Mucosa of stomach (tissue), 1 donor: Measurements from ENCODE around the gene MYOC.
"Not testable (repeated sequence)": the region's sequence is repeated elsewhere in the genome, so short reads cannot be mapped to it uniquely, and the experiment has no call there.

Experiments used
- H3K27me3 ChIP-seq: one replicate; pipeline ENCODE4 v1.7.0; 2013; ENCODE audit warnings: mild to moderate bottlenecking, low read length; ENCODE audit not compliant: control insufficient read depth, insufficient read depth
- H3K36me3 ChIP-seq: one replicate; pipeline ENCODE4 v1.7.0; 2013; ENCODE audit warnings: low read length; ENCODE audit not compliant: control insufficient read depth, insufficient read depth
- H3K4me1 ChIP-seq: one replicate; pipeline ENCODE4 v1.7.0; 2013; ENCODE audit warnings: mild to moderate bottlenecking, low read length; ENCODE audit not compliant: control insufficient read depth, insufficient read depth
- H3K4me3 ChIP-seq: one replicate; pipeline ENCODE4 v1.7.0; 2013; ENCODE audit warnings: low read length
- H3K9ac ChIP-seq: one replicate; pipeline ENCODE4 v1.7.0; 2013; ENCODE audit warnings: mild to moderate bottlenecking, low read length, moderate library complexity
- H3K9me3 ChIP-seq: one replicate; pipeline ENCODE4 v1.7.0; 2013; ENCODE audit warnings: mild to moderate bottlenecking, low read length, moderate library complexity; ENCODE audit not compliant: control insufficient read depth
- donor health status: Pancreatic carcinoma.

MYOC gene

DNA sequence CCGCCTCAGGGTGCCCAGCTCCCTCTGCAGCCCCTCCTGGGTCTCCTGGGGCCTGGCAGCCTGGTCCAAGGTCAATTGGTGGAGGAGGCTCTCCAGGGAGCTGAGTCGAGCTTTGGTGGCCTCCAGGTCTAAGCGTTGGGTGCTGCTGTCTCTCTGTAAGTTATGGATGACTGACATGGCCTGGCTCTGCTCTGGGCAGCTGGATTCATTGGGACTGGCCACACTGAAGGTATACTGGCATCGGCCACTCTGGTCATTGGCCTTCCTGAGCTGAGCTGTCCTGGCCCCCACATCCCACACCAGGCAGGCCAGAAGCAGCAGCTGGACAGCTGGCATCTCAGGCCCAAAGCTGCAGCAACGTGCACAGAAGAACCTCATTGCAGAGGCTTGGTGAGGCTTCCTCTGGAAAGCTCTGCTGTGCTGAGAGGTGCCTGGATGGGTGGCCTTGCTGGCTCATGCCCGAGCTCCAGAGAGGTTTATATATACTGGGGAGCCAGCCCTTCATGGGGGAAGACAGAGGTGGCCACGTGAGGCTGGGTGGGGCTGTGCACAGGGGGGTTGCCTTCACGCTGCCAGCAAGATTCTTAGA is at the start of gene MYOC:
Gene MYOC, minus strand, starts transcription at position 455 of the 589 bp plus-strand sequence. Its CDS starts 77 bp downstream, at position 378.
- Histone ChIP-seq H3K9ac (no peak within 1 kb of the TSS), H3K4me1 (peaks cover 8% of the 10 kb centered on the region), H3K36me3 (no peaks in the 10 kb centered on the region), H3K4me3 (no peak within 1 kb of the TSS), H3K9me3 (no peaks in the 10 kb centered on the region), H3K27me3 (peaks cover 2% of the 10 kb centered on the region)

DNA sequence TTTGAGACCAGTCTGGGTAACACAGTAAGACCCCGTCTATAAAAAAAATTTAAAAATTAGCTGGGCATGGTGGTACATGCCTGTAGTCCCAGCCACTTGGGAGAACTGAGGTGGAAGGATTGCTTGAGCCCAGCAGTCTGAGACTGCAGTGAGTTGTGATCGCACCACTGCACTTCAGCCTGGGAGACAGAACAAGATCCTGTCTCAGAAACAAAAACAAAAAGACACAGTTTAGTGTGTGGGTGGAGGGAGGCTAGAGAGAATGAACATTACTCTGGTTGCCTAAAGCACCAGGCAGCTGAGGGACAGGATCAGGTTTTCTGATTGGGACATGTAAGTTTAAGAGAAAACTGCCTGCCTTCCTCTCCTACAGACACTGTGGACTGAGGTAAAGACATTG is 47.0 kb upstream of the MYOC start:
- no peaks in the 10 kb centered on the region for H3K27me3 ChIP-seq
- no peak overlapping the region for H3K4me3 ChIP-seq
- no peaks in the 10 kb centered on the region for H3K36me3 ChIP-seq
- H3K9ac ChIP-seq = no peak overlapping the region
- H3K9me3 ChIP-seq = no peaks in the 10 kb centered on the region
- H3K4me1 ChIP-seq = no peaks in the 10 kb centered on the region

GRCh38 chr1:171695772-171696171 is 43.3 kb upstream of the MYOC start:
- not testable (repeated sequence) for H3K9me3 ChIP-seq, H3K4me1 ChIP-seq, H3K27me3 ChIP-seq

DNA sequence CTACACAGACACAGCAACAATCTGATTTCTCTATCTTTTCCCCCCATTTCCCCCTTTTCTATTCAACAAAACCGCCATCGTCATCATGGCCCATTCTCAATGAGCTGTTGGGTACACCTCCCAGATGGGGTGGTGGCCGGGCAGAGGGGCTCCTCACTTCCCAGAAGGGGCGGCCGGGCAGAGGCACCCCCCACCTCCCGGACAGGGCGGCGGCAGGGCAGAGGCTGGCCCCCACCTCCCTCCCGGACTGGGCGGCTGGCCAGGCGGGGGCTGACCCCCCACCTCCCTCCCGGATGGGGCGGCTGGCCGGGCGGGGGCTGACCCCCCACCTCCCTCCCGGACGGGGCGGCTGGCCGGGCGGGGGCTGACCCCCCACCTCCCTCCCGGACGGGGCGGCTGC is 41.1 kb upstream of the MYOC start:
- not testable (repeated sequence) for H3K27me3 ChIP-seq, H3K4me3 ChIP-seq, H3K4me1 ChIP-seq, H3K36me3 ChIP-seq, H3K9me3 ChIP-seq, H3K9ac ChIP-seq

More at GRCh38 chr1:171695772-171696171, 43.3 kb upstream of the MYOC start:
- not testable (repeated sequence) for H3K36me3 ChIP-seq, H3K4me3 ChIP-seq, H3K9ac ChIP-seq

GRCh38 chr1:171683870-171684269 is 31.4 kb upstream of the MYOC start:
- Histone ChIP-seq H3K9me3 (no peaks in the 10 kb centered on the region), H3K4me1 (no peaks in the 10 kb centered on the region), H3K9ac (no peak overlapping the region), H3K27me3 (no peaks in the 10 kb centered on the region), H3K36me3 (no peaks in the 10 kb centered on the region), H3K4me3 (no peak overlapping the region)

GRCh38 chr1:171680339-171680738 is 27.9 kb upstream of the MYOC start:
- no peaks in the 10 kb centered on the region for H3K4me1 ChIP-seq
- H3K9me3 ChIP-seq = no peaks in the 10 kb centered on the region
- no peaks in the 10 kb centered on the region for H3K36me3 ChIP-seq
- H3K4me3 ChIP-seq = no peak overlapping the region
- H3K27me3 ChIP-seq = no peaks in the 10 kb centered on the region
- no peak overlapping the region for H3K9ac ChIP-seq

DNA sequence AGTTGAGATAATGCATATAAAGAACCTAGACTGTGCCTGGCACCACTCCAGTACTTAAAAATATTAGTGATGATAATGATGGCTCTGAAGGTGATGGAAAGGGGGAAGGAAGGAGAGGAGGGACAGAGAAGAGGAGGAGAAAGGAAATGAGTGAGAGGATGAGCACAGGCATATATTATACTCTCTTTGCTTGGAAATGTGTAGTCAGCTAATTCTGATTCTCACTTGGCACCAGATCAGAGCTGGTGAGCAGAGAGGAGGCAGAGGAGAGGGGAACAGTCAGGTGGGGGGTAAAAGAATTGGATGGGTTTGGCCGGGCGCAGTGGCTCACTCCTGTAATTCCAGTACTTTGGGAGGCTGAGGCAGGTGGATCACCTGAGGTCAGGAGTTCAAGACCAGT is 24.3 kb upstream of the MYOC start:
- H3K36me3 ChIP-seq = no peaks in the 10 kb centered on the region
- no peaks in the 10 kb centered on the region for H3K27me3 ChIP-seq
- no peaks in the 10 kb centered on the region for H3K4me1 ChIP-seq
- no peak overlapping the region for H3K4me3 ChIP-seq
- no peaks in the 10 kb centered on the region for H3K9me3 ChIP-seq
- H3K9ac ChIP-seq = no peak overlapping the region

DNA sequence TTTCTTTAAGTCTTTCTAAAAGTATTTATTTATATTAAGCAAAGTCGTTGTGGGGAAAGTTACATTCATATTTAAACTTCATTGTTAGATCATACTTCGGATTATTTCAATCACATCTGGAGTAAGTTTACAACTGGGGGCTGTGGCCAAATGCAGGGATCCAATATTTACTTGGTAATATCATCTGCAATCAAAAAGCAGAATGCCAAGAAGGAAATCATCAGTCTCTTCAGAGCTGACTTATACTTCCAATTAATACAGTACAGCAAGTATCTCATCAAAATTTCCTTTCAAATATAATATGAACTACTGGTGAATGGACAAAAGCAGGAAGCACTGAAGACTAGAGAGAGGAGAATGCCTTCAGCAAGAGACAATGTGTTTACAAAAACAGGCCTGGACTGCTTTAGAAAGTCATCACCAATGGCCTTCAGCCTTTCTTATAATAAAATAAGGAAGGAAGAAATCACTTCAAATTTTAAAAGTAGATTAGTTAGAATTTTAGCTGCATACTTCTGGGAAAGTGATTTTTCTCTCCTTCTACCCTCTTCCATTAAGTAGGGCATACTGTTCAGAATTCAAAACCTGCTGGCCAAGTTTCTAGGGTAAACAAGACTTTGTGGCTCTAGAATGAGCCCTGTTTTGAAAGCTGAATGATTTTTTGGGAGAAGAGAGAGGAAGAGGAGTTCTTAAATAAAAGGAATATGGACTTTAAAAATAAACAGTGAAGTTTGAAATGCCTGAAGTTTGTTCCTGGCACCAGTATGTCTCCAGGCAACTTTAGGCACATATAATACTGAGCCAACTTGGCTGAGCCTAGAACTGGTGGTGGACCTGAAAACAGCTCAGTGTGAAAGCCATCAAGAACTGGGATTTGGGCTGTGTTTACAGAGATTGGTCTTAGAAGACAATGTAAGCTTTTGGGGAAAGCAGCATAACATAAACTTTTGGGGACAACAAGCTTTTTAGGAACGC is 22.2 kb upstream of the MYOC start:
- no peak overlapping the region for H3K9ac ChIP-seq
- H3K27me3 ChIP-seq = no peaks in the 10 kb centered on the region
- H3K36me3 ChIP-seq = no peaks in the 10 kb centered on the region

DNA sequence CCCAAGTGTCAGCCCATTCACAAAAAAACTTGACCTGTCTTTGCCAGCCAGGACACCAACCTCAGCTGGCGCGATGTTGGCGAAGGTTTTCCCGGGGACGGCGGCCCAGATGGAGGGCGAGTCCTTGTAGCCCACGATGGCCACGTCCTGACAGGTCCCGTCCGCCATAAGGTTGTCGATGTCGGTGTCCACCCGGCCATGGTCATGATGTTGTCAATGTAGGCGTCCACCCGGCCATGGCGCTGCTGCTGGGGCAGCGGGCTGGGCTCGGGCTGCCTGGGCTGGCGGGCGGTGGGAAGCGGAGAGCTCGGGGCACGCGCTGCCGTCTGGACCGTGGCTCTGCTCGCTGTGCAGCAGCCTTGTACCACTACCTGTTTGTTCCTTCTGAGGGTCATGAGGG is 18.3 kb upstream of the MYOC start:
- Histone ChIP-seq H3K4me1 (no peaks in the 10 kb centered on the region), H3K4me3 (no peak overlapping the region), H3K9ac (no peak overlapping the region), H3K27me3 (no peaks in the 10 kb centered on the region), H3K9me3 (no peaks in the 10 kb centered on the region), H3K36me3 (no peaks in the 10 kb centered on the region)

More for the DNA sequence above, 22.2 kb upstream of the MYOC start:
- H3K4me3 ChIP-seq = no peak overlapping the region
- no peaks in the 10 kb centered on the region for H3K9me3 ChIP-seq
- no peaks in the 10 kb centered on the region for H3K4me1 ChIP-seq

DNA sequence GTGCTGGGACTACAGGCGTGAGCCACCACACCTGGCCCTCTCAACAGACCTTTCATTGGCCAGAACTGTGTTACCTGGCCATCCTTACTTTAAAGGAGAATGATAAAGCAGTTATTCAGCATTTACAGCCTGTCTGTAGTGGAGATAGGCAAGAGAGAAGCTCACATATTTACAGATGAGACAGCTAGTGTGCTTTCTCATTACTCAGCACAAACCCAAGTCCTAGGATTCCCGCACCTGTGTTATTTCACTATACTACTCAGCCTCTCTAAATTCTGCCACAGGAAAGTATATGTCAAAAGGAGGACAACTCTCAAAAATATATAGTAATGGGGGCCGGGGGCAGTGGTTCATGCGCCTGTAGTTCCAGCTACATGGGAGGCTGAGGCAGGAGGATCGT is 15.9 kb upstream of the MYOC start:
- Histone ChIP-seq H3K4me3 (no peak overlapping the region), H3K9me3 (no peaks in the 10 kb centered on the region), H3K4me1 (no peaks in the 10 kb centered on the region), H3K27me3 (no peaks in the 10 kb centered on the region), H3K9ac (no peak overlapping the region), H3K36me3 (no peaks in the 10 kb centered on the region)

DNA sequence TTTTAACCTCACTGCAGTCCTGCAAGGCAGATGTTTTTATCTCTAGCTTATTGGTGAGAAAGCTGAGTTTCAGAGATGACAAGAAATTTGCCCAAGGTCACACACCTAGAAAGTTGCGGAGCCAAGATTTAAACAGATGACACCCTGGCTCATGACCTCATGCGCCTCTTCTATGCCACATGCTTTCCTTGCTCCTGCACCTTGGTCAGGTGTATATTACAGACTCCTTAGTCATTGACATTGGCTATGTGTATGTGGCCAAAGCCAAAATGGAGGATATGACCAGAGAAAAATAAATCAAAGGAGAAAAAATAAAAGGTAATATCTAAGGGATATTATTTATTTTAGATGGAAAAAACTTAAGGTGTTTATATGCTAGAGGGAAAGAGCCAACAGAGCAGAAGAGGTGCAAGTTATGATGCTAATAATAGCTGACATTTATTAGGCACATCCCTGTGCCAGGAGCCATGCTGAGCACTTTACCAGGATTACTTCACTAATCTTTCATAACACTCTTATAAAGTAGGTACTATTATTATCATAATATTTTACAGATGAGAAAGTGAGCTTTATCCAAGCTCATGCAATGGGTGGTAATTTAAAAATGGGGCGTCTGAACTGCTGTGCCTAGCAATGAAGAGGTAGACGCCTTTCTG is 13.8 kb upstream of the MYOC start:
- no peak overlapping the region for H3K4me3 ChIP-seq
- no peaks in the 10 kb centered on the region for H3K4me1 ChIP-seq
- no peaks in the 10 kb centered on the region for H3K36me3 ChIP-seq
- no peaks in the 10 kb centered on the region for H3K9me3 ChIP-seq
- H3K27me3 ChIP-seq = no peaks in the 10 kb centered on the region
- H3K9ac ChIP-seq = no peak overlapping the region

GRCh38 chr1:171664976-171665375 is 12.5 kb upstream of the MYOC start:
- no peak overlapping the region for H3K9ac ChIP-seq
- H3K36me3 ChIP-seq = no peaks in the 10 kb centered on the region
- H3K27me3 ChIP-seq = no peaks in the 10 kb centered on the region
- no peak overlapping the region for H3K4me3 ChIP-seq
- H3K4me1 ChIP-seq = no peaks in the 10 kb centered on the region
- no peaks in the 10 kb centered on the region for H3K9me3 ChIP-seq
